Measurements from ENCODE around the gene PHF13.

Gene PHF13

DNA sequence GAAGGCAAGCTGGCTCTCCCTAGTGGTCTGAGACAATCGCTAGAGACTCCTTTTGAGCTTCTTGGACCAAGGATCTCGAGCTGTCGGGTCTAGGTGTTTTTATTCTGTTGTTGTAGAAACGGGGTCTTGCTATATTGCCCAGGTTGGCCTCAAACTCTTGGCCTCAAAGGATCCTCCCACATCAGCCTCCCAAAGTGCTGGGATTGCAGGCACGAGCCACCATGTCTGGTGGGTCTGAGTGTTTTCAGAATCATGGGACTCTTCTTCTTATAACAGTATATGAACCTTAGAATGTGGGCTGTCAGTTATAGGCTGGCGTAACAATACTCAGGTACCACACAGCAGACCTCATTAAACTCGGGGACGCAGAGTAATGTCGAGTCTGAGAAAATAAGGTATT lies 55.0 kb downstream of the PHF13 start:
- no peak for DNase-seq

GRCh38 chr1:6672558-6672957 lies 59.0 kb downstream of the PHF13 start:
- DNase-seq, result no peak

Measured in stimulated activated CD4-positive, alpha-beta T cell treated with anti-CD3 and anti-CD28 coated beads, Interleukin-12 subunit alpha, Interleukin-12 subunit beta, amount 100 ng/mL, for 4 hours (primary cell).